Measurements from ENCODE around the gene DSCAM.

DNA sequence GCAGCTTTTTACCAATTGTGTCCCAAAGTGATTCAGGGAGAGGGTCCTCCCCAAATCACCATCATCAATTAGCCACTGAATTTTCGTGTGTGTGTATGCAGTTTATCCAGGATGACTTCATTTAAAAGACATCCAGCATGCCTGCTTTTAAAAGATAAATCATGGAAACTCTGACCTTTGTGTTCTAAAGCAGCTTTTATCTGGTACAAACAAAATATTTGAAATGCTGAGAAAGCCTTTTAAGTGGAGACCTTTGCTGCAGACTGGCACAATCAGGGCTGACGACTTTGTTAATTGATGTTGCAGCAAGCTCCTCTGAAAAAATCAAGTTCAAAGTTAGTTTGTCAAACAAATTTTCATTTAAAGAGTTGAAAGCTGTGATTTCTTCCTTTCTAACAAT is 875.0 kb downstream of the DSCAM start:
- TF ChIP-seq TAF1 (IDR thresholded peaks at IDR 0.05; ENCODE audit: borderline replicate concordance, low read depth, low read length) (no peak), POLR2AphosphoS5 (IDR thresholded peaks at IDR 0.05; ENCODE audit: low read depth, low read length) (no peak)
